Mesendoderm (in vitro differentiated cells): ENCODE measurements around the gene DBNDD2.

Source experiments
- DNase-seq: peaks from one replicate; pipeline ENCODE4 v3.0.0; 2013
- H2AK5ac ChIP-seq: 2 replicates; pipeline ENCODE4 v1.6.1; 2013; ENCODE audit warnings: low read length, inconsistent platforms
- H2BK120ac ChIP-seq: 2 replicates; pipeline ENCODE4 v1.6.1; 2013; ENCODE audit warnings: low read depth, mild to moderate bottlenecking, low read length, moderate library complexity, mixed read lengths
- H2BK15ac ChIP-seq: replicated peaks from 2 replicates; pipeline ENCODE4 v1.6.1; 2013; ENCODE audit warnings: low read depth, mild to moderate bottlenecking, moderate library complexity
- H2BK5ac ChIP-seq: 2 replicates; pipeline ENCODE4 v1.6.1; 2013; ENCODE audit warnings: low read length, inconsistent platforms
- H3K18ac ChIP-seq: 2 replicates; pipeline ENCODE4 v1.6.1; 2013; ENCODE audit warnings: mild to moderate bottlenecking, low read length, mixed read lengths
- H3K23ac ChIP-seq: one replicate; pipeline ENCODE4 v1.6.1; 2013; ENCODE audit warnings: low read length
- H3K27ac ChIP-seq: 2 replicates; pipeline ENCODE4 v1.5.1; 2013; ENCODE audit warnings: low read depth, mild to moderate bottlenecking, inconsistent platforms, low read length, moderate library complexity
- H3K27me3 ChIP-seq: 2 replicates; pipeline ENCODE4 v1.6.1; 2013; ENCODE audit warnings: low read length, control low read depth, mild to moderate bottlenecking, inconsistent platforms; ENCODE audit not compliant: insufficient read depth, poor library complexity
- H3K36me3 ChIP-seq: 2 replicates; pipeline ENCODE4 v1.6.1; 2013; ENCODE audit warnings: low read length, inconsistent platforms; ENCODE audit not compliant: control insufficient read depth, insufficient read depth
- H3K4ac ChIP-seq: one replicate; pipeline ENCODE4 v1.6.1; 2013; ENCODE audit warnings: low read depth, mild to moderate bottlenecking, low read length, moderate library complexity
- H3K4me1 ChIP-seq: 2 replicates; pipeline ENCODE4 v1.6.1; 2013; ENCODE audit warnings: low read depth, low read length, inconsistent platforms; ENCODE audit not compliant: control insufficient read depth
- H3K4me2 ChIP-seq: 2 replicates; pipeline ENCODE4 v1.6.1; 2013; ENCODE audit warnings: low read length
- H3K4me3 ChIP-seq: 2 replicates; pipeline ENCODE4 v1.5.1; 2013; ENCODE audit warnings: mild to moderate bottlenecking, low read length
- H3K56ac ChIP-seq: one replicate; pipeline ENCODE4 v1.6.1; 2013; ENCODE audit warnings: low read length
- H3K79me1 ChIP-seq: 2 replicates; pipeline ENCODE4 v1.6.1; 2013; ENCODE audit warnings: low read length, inconsistent platforms
- H3K79me2 ChIP-seq: 2 replicates; pipeline ENCODE4 v1.6.1; 2013; ENCODE audit warnings: mild to moderate bottlenecking, low read length; ENCODE audit not compliant: control insufficient read depth, insufficient read depth
- H3K9ac ChIP-seq: 2 replicates; pipeline ENCODE4 v1.6.1; 2013; ENCODE audit warnings: low read length, inconsistent platforms
- H4K5ac ChIP-seq: one replicate; pipeline ENCODE4 v1.6.1; 2013; ENCODE audit warnings: low read length
- H4K8ac ChIP-seq: one replicate; pipeline ENCODE4 v1.6.1; 2013; ENCODE audit warnings: low read depth, mild to moderate bottlenecking, control low read depth, low read length, moderate library complexity
- WGBS: extraction: QIAGEN DNeasy Blood & Tissue Kit; methylation state at CpG from one replicate; pipeline ENCODE4 v1.1.7; 2013; ENCODE audit warnings: low lambda C conversion rate, missing lambda C conversion rate; ENCODE audit not compliant: insufficient coverage; ENCODE audit errors: extremely low coverage; 5-methylcytosine and 5-hydroxymethylcytosine counted together

Gene DBNDD2

GRCh38 chr20:45363611-45364492, 44.2 kb upstream of the DBNDD2 start:
- Histone ChIP-seq H4K8ac (no peak overlapping the region), H3K79me2 (peaks cover 8% of the 10 kb centered on the region), H3K56ac (peak overlapping the region; percentile 99), H3K4me1 (peaks cover 5% of the 10 kb centered on the region), H3K79me1 (peaks cover 17% of the 10 kb centered on the region), H3K27me3 (no peaks in the 10 kb centered on the region), H2BK15ac (no peak overlapping the region), H3K18ac (no peak overlapping the region), H3K36me3 (peaks cover 2% of the 10 kb centered on the region), H3K23ac (peak overlapping the region; percentile 45), H4K5ac (no peak overlapping the region), H3K4ac (no peak overlapping the region), H2BK5ac (no peak overlapping the region), H3K9ac (peak overlapping the region; percentile 96), H3K4me3 (peak overlapping the region; percentile 96), H2AK5ac (no peak overlapping the region), H3K27ac (no peak overlapping the region), H2BK120ac (no peak overlapping the region), H3K4me2 (peak overlapping the region; percentile 97)
- DNase-seq: no peak
- WGBS: no CpG with 5 or more reads among the region's 23 CpGs

- WGBS: no CpG with 5 or more reads among the region's 5 CpGs
- Histone ChIP-seq H3K27ac (no peak overlapping the region), H2AK5ac (no peak overlapping the region), H3K4ac (no peak overlapping the region), H3K4me2 (no peak overlapping the region), H3K4me1 (peaks cover 5% of the 10 kb centered on the region), H2BK15ac (no peak overlapping the region), H3K9ac (no peak overlapping the region), H3K23ac (no peak overlapping the region), H3K56ac (no peak overlapping the region), H3K18ac (no peak overlapping the region), H3K4me3 (no peak overlapping the region), H4K5ac (no peak overlapping the region), H3K36me3 (peaks cover 2% of the 10 kb centered on the region), H3K79me1 (peaks cover 17% of the 10 kb centered on the region), H3K27me3 (no peaks in the 10 kb centered on the region), H3K79me2 (peaks cover 8% of the 10 kb centered on the region), H2BK5ac (no peak overlapping the region), H2BK120ac (no peak overlapping the region), H4K8ac (no peak overlapping the region)
- DNase-seq: no peak
These were observed 42.6 kb upstream of the DBNDD2 start for GRCh38 chr20:45365444-45365970.

- peaks cover 8% of the 10 kb centered on the region for H3K79me2 ChIP-seq
- no peak overlapping the region for H2BK5ac ChIP-seq
- no peak overlapping the region for H3K18ac ChIP-seq
- no peak overlapping the region for H3K23ac ChIP-seq
- peaks cover 2% of the 10 kb centered on the region for H3K36me3 ChIP-seq
- no peak overlapping the region for H2AK5ac ChIP-seq
- no peak overlapping the region for H4K5ac ChIP-seq
- H3K56ac ChIP-seq: no peak overlapping the region
- peaks cover 17% of the 10 kb centered on the region for H3K79me1 ChIP-seq
- peaks cover 5% of the 10 kb centered on the region for H3K4me1 ChIP-seq
- no peaks in the 10 kb centered on the region for H3K27me3 ChIP-seq
- no peak for DNase-seq
- H3K4me2 ChIP-seq: no peak overlapping the region
- H4K8ac ChIP-seq: no peak overlapping the region
- no peak overlapping the region for H2BK15ac ChIP-seq
- H3K27ac ChIP-seq: no peak overlapping the region
- no peak overlapping the region for H3K4ac ChIP-seq
- H2BK120ac ChIP-seq: no peak overlapping the region
- no CpG with 5 or more reads among the region's 1 CpG for WGBS
- H3K4me3 ChIP-seq: no peak overlapping the region
- H3K9ac ChIP-seq: no peak overlapping the region
These were observed 41.9 kb upstream of the DBNDD2 start for GRCh38 chr20:45366192-45366591.

- Histone ChIP-seq H3K27me3 (no peaks in the 10 kb centered on the region), H3K4ac (no peak overlapping the region), H3K79me2 (peaks cover 8% of the 10 kb centered on the region), H3K4me2 (no peak overlapping the region), H3K23ac (no peak overlapping the region), H3K18ac (no peak overlapping the region), H3K79me1 (peaks cover 17% of the 10 kb centered on the region), H3K56ac (no peak overlapping the region), H3K4me3 (no peak overlapping the region), H2BK15ac (no peak overlapping the region), H3K36me3 (peaks cover 2% of the 10 kb centered on the region), H3K9ac (no peak overlapping the region), H2BK5ac (no peak overlapping the region), H2BK120ac (no peak overlapping the region), H4K8ac (no peak overlapping the region), H3K4me1 (peaks cover 5% of the 10 kb centered on the region), H3K27ac (no peak overlapping the region), H4K5ac (no peak overlapping the region), H2AK5ac (no peak overlapping the region)
- no peak for DNase-seq
- no CpG with 5 or more reads among the region's 11 CpGs for WGBS
These were observed 41.5 kb upstream of the DBNDD2 start for GRCh38 chr20:45366631-45367030.

- Histone ChIP-seq H3K27ac (no peak overlapping the region), H2BK15ac (no peak overlapping the region), H3K4me1 (peaks cover 5% of the 10 kb centered on the region), H3K9ac (no peak overlapping the region), H2AK5ac (no peak overlapping the region), H3K79me1 (peaks cover 17% of the 10 kb centered on the region), H3K56ac (no peak overlapping the region), H3K23ac (no peak overlapping the region), H3K27me3 (no peaks in the 10 kb centered on the region), H2BK5ac (no peak overlapping the region), H3K18ac (no peak overlapping the region), H4K8ac (no peak overlapping the region), H2BK120ac (no peak overlapping the region), H3K4me2 (no peak overlapping the region), H3K79me2 (peaks cover 8% of the 10 kb centered on the region), H4K5ac (no peak overlapping the region), H3K36me3 (peaks cover 2% of the 10 kb centered on the region), H3K4me3 (no peak overlapping the region), H3K4ac (no peak overlapping the region)
- no peak for DNase-seq
These were observed 41.0 kb upstream of the DBNDD2 start for GRCh38 chr20:45367126-45367525.
